ENCODE results near the gene MAP3K9. TPM values are rescaled to one million over a fixed set of nuclear protein-coding genes. Genes with fewer than 3 reads are reported as not detected.

Gene MAP3K9
- polyA plus RNA-seq, 1 donor from 2014 or later = 10.4 TPM

DNA sequence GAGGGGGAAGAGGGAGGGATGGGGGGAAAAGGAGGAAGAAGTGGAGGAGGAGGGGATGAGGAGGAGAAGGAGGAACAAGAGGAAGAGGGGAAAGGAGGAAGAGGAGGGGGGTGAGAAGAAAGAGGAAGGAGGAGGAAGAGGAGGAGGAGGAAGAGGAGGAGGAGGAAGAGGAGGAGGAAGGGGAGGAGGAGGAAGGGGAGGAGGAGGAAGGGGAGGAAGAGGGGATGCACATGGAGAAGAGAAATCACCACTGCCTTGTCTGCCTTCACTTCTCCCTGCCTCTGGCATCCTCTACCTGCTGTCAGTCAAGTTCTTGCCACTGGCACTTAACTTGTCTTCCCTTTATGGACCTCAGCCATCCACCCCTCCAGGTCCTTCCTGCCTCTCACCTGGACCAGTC lies 107.7 kb downstream of the MAP3K9 start:
- no peak overlapping the region for H2AFZ ChIP-seq (ENCODE audit: low read depth, low read length)
- no peak overlapping the region for H3K4me2 ChIP-seq (ENCODE audit: low read length)
- H3K9ac ChIP-seq (ENCODE audit: low read length) = no peak overlapping the region
- TF ChIP-seq SMC3 (conservative IDR thresholded peaks at IDR 0.05; ENCODE audit: poor library complexity) = no peak
- no peak for TF ChIP-seq TAF1 (IDR thresholded peaks at IDR 0.05; ENCODE audit: low read depth)
- H3K36me3 ChIP-seq (ENCODE audit: insufficient read depth, low read length) = no peaks in the 10 kb centered on the region
- no peaks in the 10 kb centered on the region for H3K9me2 ChIP-seq (ENCODE audit: insufficient read depth, low read length)
- no peaks in the 10 kb centered on the region for H3K79me2 ChIP-seq (replicated peaks; ENCODE audit: insufficient read depth, low read length)
- no peaks in the 10 kb centered on the region for H3K27me3 ChIP-seq (ENCODE audit: insufficient read depth, low read depth, low read length)
- no peak overlapping the region for H3K4me3 ChIP-seq (ENCODE audit: low read length)
- no peaks in the 10 kb centered on the region for H4K20me1 ChIP-seq (ENCODE audit: insufficient read depth)
- no peak overlapping the region for H3K27ac ChIP-seq (ENCODE audit: low read length)
- no peaks in the 10 kb centered on the region for H3K9me3 ChIP-seq (ENCODE audit: low read length)
- H3F3A ChIP-seq (ENCODE audit: insufficient read depth, low read length, poor library complexity, severe bottlenecking) = no peaks in the 10 kb centered on the region

DNA sequence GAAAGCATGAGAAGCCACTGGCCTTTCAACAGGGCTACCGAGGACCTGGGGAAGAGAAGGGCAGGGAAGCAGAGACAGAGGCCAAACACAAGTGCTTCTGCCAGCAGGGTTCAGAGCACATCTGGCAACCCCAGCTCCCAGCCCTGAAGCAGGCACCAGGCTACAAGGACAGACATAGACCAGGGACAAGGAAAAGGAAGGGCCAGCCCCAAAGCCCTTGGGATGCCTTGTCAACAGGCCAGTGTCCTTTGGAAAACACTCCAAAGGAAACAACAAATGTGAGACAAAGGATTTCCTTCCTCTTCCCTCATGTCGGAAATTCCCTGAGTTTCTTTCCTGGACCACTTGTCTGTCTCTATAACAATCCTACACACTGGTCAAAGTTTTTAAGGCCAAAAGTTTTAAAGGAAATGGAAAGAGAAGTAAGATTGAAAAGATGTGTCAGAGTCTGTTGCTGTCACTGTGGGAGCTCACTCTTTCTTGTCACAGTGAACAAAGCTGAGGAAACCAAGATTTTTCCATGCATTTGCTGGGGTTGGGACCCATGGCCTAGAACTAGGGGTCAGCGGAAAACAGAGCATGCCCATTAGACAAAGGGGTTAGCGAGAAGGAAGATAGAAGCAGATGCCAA lies 108.2 kb downstream of the MAP3K9 start:
- Histone ChIP-seq H3K27ac (ENCODE audit: low read length) (no peak overlapping the region), H3K9me2 (ENCODE audit: insufficient read depth, low read length) (no peaks in the 10 kb centered on the region), H2AFZ (ENCODE audit: low read depth, low read length) (no peak overlapping the region), H4K20me1 (ENCODE audit: insufficient read depth) (no peaks in the 10 kb centered on the region), H3K4me2 (ENCODE audit: low read length) (no peak overlapping the region), H3K79me2 (replicated peaks; ENCODE audit: insufficient read depth, low read length) (no peaks in the 10 kb centered on the region), H3K9ac (ENCODE audit: low read length) (no peak overlapping the region), H3F3A (ENCODE audit: insufficient read depth, low read length, poor library complexity, severe bottlenecking) (no peaks in the 10 kb centered on the region), H3K27me3 (ENCODE audit: insufficient read depth, low read depth, low read length) (no peaks in the 10 kb centered on the region), H3K36me3 (ENCODE audit: insufficient read depth, low read length) (no peaks in the 10 kb centered on the region), H3K9me3 (ENCODE audit: low read length) (no peaks in the 10 kb centered on the region), H3K4me3 (ENCODE audit: low read length) (no peak overlapping the region)
- TF ChIP-seq RAD21 (conservative IDR thresholded peaks at IDR 0.05) (no peak), TAF1 (IDR thresholded peaks at IDR 0.05; ENCODE audit: low read depth) (no peak), SMC3 (conservative IDR thresholded peaks at IDR 0.05; ENCODE audit: poor library complexity) (no peak)

DNA sequence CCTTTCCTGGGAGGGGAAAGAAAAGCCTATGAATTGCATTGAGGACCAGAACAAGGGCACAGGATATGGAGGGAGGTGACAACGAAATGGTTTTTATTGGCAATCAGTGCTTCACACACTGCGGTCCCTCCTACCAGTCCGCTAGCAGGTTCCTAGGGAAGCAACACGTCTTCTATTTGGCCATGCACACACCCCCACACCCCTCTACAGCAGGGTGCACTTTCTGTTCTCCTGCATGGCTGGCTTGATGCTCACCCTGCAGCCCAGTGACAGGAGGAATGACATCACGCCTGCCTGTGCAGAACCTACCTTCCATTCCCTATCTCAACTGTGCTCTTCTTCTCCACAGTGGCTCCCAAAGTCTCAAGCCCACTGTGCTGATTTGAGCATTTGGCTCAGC lies 109.7 kb downstream of the MAP3K9 start:
- Histone ChIP-seq H3K36me3 (ENCODE audit: insufficient read depth, low read length) (no peaks in the 10 kb centered on the region), H3F3A (ENCODE audit: insufficient read depth, low read length, poor library complexity, severe bottlenecking) (no peaks in the 10 kb centered on the region), H3K79me2 (replicated peaks; ENCODE audit: insufficient read depth, low read length) (no peaks in the 10 kb centered on the region), H4K20me1 (ENCODE audit: insufficient read depth) (no peaks in the 10 kb centered on the region), H3K9me2 (ENCODE audit: insufficient read depth, low read length) (no peaks in the 10 kb centered on the region), H3K9me3 (ENCODE audit: low read length) (no peaks in the 10 kb centered on the region), H3K4me2 (ENCODE audit: low read length) (no peak overlapping the region), H3K27me3 (ENCODE audit: insufficient read depth, low read depth, low read length) (no peaks in the 10 kb centered on the region), H3K4me3 (ENCODE audit: low read length) (no peak overlapping the region), H2AFZ (ENCODE audit: low read depth, low read length) (no peak overlapping the region), H3K27ac (ENCODE audit: low read length) (no peak overlapping the region), H3K9ac (ENCODE audit: low read length) (no peak overlapping the region)
- TF ChIP-seq RAD21 (conservative IDR thresholded peaks at IDR 0.05) (no peak), EZH2 (IDR thresholded peaks at IDR 0.05; ENCODE audit: borderline replicate concordance, insufficient read depth, low read length, poor library complexity, severe bottlenecking) (no peak), POLR2AphosphoS5 (IDR thresholded peaks at IDR 0.05) (no peak), SMC3 (conservative IDR thresholded peaks at IDR 0.05; ENCODE audit: poor library complexity) (no peak), EP300 (conservative IDR thresholded peaks at IDR 0.05; ENCODE audit: poor library complexity, severe bottlenecking) (no peak), TAF1 (IDR thresholded peaks at IDR 0.05; ENCODE audit: low read depth) (no peak), MXI1 (conservative IDR thresholded peaks at IDR 0.05; ENCODE audit: poor library complexity, severe bottlenecking) (no peak)
- TF ChIP-seq, protein P1, sequence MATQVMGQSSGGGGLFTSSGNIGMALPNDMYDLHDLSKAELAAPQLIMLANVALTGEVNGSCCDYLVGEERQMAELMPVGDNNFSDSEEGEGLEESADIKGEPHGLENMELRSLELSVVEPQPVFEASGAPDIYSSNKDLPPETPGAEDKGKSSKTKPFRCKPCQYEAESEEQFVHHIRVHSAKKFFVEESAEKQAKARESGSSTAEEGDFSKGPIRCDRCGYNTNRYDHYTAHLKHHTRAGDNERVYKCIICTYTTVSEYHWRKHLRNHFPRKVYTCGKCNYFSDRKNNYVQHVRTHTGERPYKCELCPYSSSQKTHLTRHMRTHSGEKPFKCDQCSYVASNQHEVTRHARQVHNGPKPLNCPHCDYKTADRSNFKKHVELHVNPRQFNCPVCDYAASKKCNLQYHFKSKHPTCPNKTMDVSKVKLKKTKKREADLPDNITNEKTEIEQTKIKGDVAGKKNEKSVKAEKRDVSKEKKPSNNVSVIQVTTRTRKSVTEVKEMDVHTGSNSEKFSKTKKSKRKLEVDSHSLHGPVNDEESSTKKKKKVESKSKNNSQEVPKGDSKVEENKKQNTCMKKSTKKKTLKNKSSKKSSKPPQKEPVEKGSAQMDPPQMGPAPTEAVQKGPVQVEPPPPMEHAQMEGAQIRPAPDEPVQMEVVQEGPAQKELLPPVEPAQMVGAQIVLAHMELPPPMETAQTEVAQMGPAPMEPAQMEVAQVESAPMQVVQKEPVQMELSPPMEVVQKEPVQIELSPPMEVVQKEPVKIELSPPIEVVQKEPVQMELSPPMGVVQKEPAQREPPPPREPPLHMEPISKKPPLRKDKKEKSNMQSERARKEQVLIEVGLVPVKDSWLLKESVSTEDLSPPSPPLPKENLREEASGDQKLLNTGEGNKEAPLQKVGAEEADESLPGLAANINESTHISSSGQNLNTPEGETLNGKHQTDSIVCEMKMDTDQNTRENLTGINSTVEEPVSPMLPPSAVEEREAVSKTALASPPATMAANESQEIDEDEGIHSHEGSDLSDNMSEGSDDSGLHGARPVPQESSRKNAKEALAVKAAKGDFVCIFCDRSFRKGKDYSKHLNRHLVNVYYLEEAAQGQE (IDR thresholded peaks at IDR 0.05; ENCODE audit: borderline replicate concordance) = no peak
- TF ChIP-seq, protein P2, sequence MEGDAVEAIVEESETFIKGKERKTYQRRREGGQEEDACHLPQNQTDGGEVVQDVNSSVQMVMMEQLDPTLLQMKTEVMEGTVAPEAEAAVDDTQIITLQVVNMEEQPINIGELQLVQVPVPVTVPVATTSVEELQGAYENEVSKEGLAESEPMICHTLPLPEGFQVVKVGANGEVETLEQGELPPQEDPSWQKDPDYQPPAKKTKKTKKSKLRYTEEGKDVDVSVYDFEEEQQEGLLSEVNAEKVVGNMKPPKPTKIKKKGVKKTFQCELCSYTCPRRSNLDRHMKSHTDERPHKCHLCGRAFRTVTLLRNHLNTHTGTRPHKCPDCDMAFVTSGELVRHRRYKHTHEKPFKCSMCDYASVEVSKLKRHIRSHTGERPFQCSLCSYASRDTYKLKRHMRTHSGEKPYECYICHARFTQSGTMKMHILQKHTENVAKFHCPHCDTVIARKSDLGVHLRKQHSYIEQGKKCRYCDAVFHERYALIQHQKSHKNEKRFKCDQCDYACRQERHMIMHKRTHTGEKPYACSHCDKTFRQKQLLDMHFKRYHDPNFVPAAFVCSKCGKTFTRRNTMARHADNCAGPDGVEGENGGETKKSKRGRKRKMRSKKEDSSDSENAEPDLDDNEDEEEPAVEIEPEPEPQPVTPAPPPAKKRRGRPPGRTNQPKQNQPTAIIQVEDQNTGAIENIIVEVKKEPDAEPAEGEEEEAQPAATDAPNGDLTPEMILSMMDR (IDR thresholded peaks at IDR 0.05; ENCODE audit: poor library complexity, severe bottlenecking) = no peak

Data from neural cell (in vitro differentiated cells).